ENCODE measurements around the gene ZMAT5. TPM values are rescaled to one million over a fixed set of nuclear protein-coding genes. Genes with fewer than 3 reads are reported as not detected.

The ZMAT5 gene
- total RNA-seq, 6 donors from 2014 or later: 9.4 to 24.4 (median 22.4) TPM

GRCh38 chr22:29799217-29799680 lies 32.4 kb upstream of the ZMAT5 start:
- ATAC-seq (ENCODE audit: low FRiP score in 2 of 2): peak; percentile 95 to 97
- TF ChIP-seq CTCF (IDR thresholded peaks at IDR 0.05): peak in 4 of 6 experiments; percentile 19 to 62 (median 40)
- TF ChIP-seq POLR2AphosphoS5 (IDR thresholded peaks at IDR 0.05): peak; percentile 83 to 85
- TF ChIP-seq POLR2A (IDR thresholded peaks at IDR 0.05): peak in 1 of 4 donors; percentile 45
- peak in 2 of 4 donors; percentile 75 to 87 for TF ChIP-seq EP300 (IDR thresholded peaks at IDR 0.05)
- peak overlapping the region; percentile 74 to 86 (median 82) for H3K27ac ChIP-seq

DNA sequence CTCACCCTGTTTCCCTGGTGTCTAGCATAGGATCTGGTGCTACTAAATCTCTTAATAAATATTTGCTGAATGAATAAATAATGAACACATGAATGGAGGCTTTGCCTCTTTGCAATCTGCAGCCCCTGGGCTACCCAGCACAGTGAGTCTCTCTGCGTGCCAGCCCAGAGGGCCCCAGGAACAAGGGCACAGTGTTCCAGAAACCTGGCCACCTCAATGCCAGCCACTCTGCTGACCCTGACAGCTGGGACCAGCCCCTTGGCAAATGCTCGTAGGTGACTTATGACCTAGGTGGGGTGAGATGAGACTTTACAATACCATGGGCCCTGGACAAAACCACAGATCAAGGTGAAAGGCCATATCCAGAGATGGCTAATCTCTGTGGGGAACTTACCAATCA lies 32.0 kb upstream of the ZMAT5 start:
- H3K4me1 ChIP-seq: peaks cover 24 to 45% (median 42%) of the 10 kb centered on the region in 4 donors
- peak overlapping the region; percentile 74 to 86 (median 82) for H3K27ac ChIP-seq
- TF ChIP-seq POLR2AphosphoS5 (IDR thresholded peaks at IDR 0.05): no peak
- no peak for TF ChIP-seq EP300 (IDR thresholded peaks at IDR 0.05)
- TF ChIP-seq POLR2A (IDR thresholded peaks at IDR 0.05): no peak
- no peak for TF ChIP-seq CTCF (IDR thresholded peaks at IDR 0.05)
- peak; percentile 13 to 17 for ATAC-seq (ENCODE audit: low FRiP score in 2 of 2)
- no peak for DNase-seq
- H3K27me3 ChIP-seq: no peaks in the 10 kb centered on the region
- H3K4me3 ChIP-seq: no peak overlapping the region
- WGBS, 2 donors: 70 to 75% methylated on average over 2 of the region's 2 CpGs
- H3K36me3 ChIP-seq: peaks cover under 1 to 76% (median 47%) of the 10 kb centered on the region in 4 donors
- no peaks in the 10 kb centered on the region for H3K9me3 ChIP-seq

More at GRCh38 chr22:29799217-29799680, 32.4 kb upstream of the ZMAT5 start:
- H3K4me3 ChIP-seq: no peak overlapping the region
- H3K36me3 ChIP-seq: peaks cover 0 to 78% (median 50%) of the 10 kb centered on the region in 4 donors
- H3K9me3 ChIP-seq: no peaks in the 10 kb centered on the region
- peaks cover 24 to 45% (median 42%) of the 10 kb centered on the region in 4 donors for H3K4me1 ChIP-seq
- DNase-seq: peak in 1 of 2 donors; percentile 97
- no peaks in the 10 kb centered on the region for H3K27me3 ChIP-seq
- 20 to 21% methylated on average over 3 to 6 of the region's 8 CpGs for WGBS, 2 donors

DNA sequence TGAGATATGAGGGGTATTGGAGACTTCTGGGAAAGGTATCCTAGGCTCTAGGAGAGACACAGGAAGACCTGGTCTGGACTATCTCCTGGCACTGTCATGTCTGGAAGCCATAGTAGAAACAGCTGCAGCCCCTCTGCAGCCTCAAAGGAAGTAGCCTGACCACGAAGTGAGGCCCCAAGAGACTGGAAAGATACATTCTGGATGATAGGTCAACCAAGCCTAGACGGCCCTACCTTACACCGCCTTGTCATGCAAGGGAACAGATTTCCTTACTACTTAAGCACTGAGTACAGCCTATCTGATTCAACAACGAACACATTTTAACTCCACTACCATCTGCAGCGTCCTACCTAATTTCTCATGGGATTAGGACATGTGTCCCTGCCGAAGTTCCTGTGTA lies 31.5 kb upstream of the ZMAT5 start:
- H3K4me1 ChIP-seq: peaks cover 24 to 45% (median 42%) of the 10 kb centered on the region in 4 donors
- DNase-seq (no peak), ATAC-seq (ENCODE audit: low FRiP score in 2 of 2) (no peak)
- H3K4me3 ChIP-seq: no peak overlapping the region
- H3K36me3 ChIP-seq: peaks cover 5 to 76% (median 47%) of the 10 kb centered on the region in 4 donors
- H3K27me3 ChIP-seq: no peaks in the 10 kb centered on the region
- H3K27ac ChIP-seq: peak overlapping the region; percentile 74 to 86 (median 82)
- 78 to 93% methylated on average over 6 of the region's 6 CpGs for WGBS, 2 donors
- no peaks in the 10 kb centered on the region for H3K9me3 ChIP-seq
- no peak for TF ChIP-seq EP300 (IDR thresholded peaks at IDR 0.05)
- TF ChIP-seq POLR2A (IDR thresholded peaks at IDR 0.05): no peak
- no peak for TF ChIP-seq POLR2AphosphoS5 (IDR thresholded peaks at IDR 0.05)
- TF ChIP-seq CTCF (IDR thresholded peaks at IDR 0.05): no peak

- no peak overlapping the region for H3K4me3 ChIP-seq
- H3K9me3 ChIP-seq: no peaks in the 10 kb centered on the region
- ATAC-seq (ENCODE audit: low FRiP score in 2 of 2): no peak
- peaks cover 24 to 45% (median 42%) of the 10 kb centered on the region in 4 donors for H3K4me1 ChIP-seq
- DNase-seq: peak in 1 of 2 donors; percentile 39
- WGBS, 2 donors: 83 to 84% methylated on average over 3 of the region's 3 CpGs
- TF ChIP-seq CTCF (IDR thresholded peaks at IDR 0.05) (no peak), EP300 (IDR thresholded peaks at IDR 0.05) (no peak), POLR2A (IDR thresholded peaks at IDR 0.05) (no peak), POLR2AphosphoS5 (IDR thresholded peaks at IDR 0.05) (no peak)
- peaks cover 13 to 78% (median 50%) of the 10 kb centered on the region in 4 donors for H3K36me3 ChIP-seq
- no peaks in the 10 kb centered on the region for H3K27me3 ChIP-seq
- peak overlapping the region in 2 of 4 donors; percentile 46 to 86 for H3K27ac ChIP-seq
Measured at GRCh38 chr22:29797351-29797750, 30.5 kb upstream of the ZMAT5 start.

DNA sequence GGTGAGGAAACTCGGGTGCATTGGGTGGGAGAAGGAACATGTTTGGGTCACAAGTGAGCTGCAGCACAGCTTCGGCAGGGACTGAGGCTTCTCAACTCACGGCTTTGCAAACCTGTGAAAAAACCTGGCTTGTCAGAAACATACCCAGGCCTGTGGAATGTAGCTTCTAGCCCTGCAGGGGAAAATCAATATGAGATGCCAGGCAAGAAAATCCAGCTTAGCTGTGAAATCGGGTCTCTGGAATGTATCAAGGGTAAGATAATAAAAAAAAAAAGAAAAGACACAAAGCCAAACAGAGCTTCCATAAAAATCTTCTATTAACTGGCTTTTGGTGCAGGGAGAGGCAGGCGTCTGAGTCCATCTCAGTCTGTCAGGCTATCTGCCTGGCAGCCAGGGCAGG lies 28.9 kb upstream of the ZMAT5 start:
- WGBS, 2 donors: 88 to 93% methylated on average over 5 of the region's 5 CpGs
- peaks cover 18 to 78% (median 52%) of the 10 kb centered on the region in 4 donors for H3K36me3 ChIP-seq
- ATAC-seq (ENCODE audit: low FRiP score in 2 of 2): no peak

More for the DNA sequence above, 28.9 kb upstream of the ZMAT5 start:
- Histone ChIP-seq H3K4me1 (peaks cover 22 to 35% (median 32%) of the 10 kb centered on the region in 4 donors), H3K4me3 (no peak overlapping the region), H3K27ac (no peak overlapping the region), H3K9me3 (no peaks in the 10 kb centered on the region), H3K27me3 (no peaks in the 10 kb centered on the region)
- no peak for TF ChIP-seq POLR2A (IDR thresholded peaks at IDR 0.05)
- no peak for TF ChIP-seq EP300 (IDR thresholded peaks at IDR 0.05)
- TF ChIP-seq POLR2AphosphoS5 (IDR thresholded peaks at IDR 0.05): no peak
- no peak for TF ChIP-seq CTCF (IDR thresholded peaks at IDR 0.05)
- no peak for DNase-seq
